ENCODE measurements around the gene GARRE1.
"Not testable (repeated sequence)": the region's sequence is repeated elsewhere in the genome, so short reads cannot be mapped to it uniquely, and the experiment has no call there.

The GARRE1 gene

GRCh38 chr19:34254046-34254697 is at the start of gene GARRE1:
Gene GARRE1 (plus strand): TSS chr19:34254554. CDS start chr19:34300474, 45,920 bp downstream.
- DNase-seq (ENCODE audit: low read depth in 2 of 2): peak; percentile 82 to 83

GRCh38 chr19:34205324-34205723 is 49.0 kb upstream of the GARRE1 start:
- not testable (repeated sequence) for DNase-seq (ENCODE audit: low read depth in 2 of 2)

DNA sequence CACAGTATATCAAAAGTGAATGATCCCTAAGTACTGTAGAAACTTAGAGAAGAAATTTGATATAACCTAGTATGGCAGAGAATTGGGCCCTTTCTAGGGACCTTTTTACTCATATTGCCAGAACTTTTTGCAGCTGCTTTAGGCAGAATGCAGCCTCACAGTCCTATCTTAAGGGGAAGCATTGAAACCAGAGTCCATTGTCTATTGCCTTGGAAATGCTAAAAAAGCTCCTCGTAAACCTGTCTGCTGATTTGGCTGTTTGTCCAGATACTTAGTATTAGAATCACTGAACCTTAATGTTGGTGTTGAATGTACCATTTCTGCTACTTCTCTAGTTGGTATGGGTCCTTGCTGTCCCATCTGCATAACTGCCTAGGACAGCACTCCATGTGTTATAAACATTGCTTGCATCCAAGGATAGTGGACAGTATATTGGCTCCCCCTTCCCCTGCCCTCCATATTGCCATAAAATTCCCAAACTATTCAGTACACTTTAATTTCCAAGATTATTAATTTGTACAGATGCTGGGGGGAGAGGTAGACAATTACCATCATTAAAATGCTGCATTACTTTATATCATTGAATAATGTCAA is 46.0 kb upstream of the GARRE1 start:
- DNase-seq (ENCODE audit: low read depth in 2 of 2): no peak

DNA sequence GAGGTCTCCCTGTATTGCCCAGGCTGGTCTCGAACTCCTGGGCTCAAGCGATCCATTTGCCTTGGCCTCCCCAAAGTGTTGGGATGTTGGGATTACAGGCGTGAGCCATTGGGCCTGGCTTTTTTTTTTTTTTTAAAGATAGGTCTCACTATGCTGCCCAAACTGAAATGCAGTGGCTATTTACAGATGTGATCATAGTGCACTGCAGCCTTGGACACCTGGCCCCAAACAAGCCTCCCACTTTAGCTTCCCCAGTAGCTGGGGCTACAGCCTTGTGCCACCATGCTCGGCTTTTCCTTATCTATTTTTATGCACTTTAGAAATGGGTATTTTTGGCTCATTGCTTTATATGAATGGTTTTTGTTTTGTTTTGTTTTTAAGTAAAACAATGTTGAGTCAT is 44.6 kb upstream of the GARRE1 start:
- DNase-seq (ENCODE audit: low read depth in 2 of 2): no peak

DNA sequence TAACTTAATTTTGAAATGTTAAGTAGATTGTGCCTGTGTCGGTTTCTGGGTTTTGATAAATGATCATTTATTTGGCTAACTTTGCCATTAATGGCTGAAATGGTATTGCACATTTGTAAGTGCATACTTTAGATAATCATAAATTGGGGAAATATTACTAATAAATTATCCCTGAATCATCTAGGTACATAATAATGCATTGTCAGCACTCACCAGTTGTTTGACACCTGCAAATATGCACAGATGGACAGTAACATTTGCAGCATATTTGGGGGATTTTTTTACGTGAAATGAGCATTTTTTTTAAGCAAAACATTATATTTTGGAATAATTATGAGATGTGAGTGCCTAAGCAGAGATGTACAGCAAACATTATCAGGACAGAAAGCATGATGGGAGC is 41.1 kb upstream of the GARRE1 start:
- DNase-seq (ENCODE audit: low read depth in 2 of 2): no peak

DNA sequence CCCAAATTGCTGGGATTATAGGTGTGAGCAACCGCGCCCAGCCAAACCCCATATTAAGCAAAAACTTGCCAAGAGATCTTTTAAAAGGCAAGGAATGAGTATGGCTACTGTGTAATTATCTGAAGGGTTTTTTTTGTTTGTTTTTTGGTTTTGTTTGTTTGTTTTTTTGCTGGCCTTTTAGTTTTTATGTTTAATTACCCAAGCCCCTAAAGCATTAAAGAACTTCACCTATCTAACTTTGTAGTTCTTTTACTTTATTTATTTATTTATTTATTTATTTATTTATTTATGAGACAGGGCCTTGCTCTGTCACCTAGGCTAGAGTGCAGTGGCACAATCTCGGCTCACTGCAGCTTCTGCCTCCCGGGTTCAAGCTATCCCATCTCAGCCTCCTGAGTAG is 40.3 kb upstream of the GARRE1 start:
- no peak for DNase-seq (ENCODE audit: low read depth in 2 of 2)

- no peak for DNase-seq (ENCODE audit: low read depth in 2 of 2)
Measured at GRCh38 chr19:34215006-34215665, 39.2 kb upstream of the GARRE1 start.

GRCh38 chr19:34215666-34216038 is 38.7 kb upstream of the GARRE1 start:
- DNase-seq (ENCODE audit: low read depth in 2 of 2): no peak

DNA sequence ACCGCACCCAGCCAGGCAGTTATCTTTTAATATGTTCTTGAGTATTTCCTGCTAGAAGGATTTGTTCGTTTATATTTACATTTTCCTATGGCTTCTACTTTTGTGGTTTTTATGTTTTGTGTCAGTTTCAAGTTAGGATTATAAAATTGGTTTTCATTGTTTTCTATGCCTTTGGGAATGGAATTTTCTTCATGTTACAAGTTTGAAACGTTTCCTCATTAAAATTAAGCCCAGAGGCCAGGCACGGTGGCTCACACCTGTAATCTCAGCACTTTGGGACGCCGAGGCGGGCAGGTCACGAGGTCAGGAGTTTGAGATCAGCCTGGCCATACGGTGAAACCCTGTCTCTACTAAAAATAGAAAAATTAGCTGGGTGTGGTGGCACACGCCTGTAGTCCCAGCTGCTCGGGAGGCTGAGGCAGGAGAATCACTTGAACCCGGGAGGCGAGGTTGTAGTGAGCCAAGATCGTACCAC is 37.6 kb upstream of the GARRE1 start:
- not testable (repeated sequence) for DNase-seq (ENCODE audit: low read depth in 2 of 2)

DNA sequence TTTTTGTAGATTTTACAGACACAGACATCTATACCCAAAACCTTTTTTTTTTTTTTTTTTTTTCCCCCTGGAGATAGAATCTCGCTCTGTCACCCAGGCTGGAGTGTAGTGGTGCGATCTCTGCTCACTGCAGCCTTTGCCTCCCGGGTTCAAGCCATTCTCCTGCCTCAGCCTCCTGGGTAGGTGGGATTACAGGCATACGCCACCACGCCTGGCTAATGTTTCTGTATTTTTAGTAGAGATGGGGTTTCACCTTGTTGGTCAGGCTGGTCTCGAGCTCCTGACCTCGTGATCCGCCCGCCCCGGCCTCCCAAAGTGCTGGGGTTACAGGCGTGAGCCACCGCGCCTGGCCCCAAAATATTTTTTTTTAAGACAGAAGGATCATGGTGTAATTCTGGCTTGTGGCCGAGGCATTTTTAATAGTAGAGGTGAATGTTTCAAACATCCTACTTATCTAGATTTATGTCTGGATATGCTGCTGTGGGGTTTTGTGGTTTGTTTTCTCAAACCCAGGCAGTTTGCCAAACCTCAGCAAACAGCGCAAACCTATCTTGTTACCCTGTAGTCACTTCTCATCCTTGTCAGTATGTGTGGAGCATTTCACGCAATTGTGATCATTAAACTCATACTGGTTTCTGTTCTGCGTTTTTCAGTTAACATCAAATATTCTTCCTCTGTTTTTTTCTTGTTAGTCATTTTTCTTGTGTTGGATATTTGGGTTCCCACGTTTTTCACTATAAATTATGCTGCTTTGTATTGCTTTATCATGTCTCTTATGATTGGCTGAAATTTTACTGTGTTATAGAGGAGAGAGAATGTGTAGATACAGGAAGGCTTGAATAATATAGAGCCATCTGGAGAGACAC is 36.2 kb upstream of the GARRE1 start:
- peak in 1 of 2 donors; percentile 43 for DNase-seq (ENCODE audit: low read depth in 2 of 2)

- DNase-seq (ENCODE audit: low read depth in 2 of 2): no peak
Measured at GRCh38 chr19:34218818-34219164, 35.6 kb upstream of the GARRE1 start.

GRCh38 chr19:34220472-34221063 is 33.8 kb upstream of the GARRE1 start:
- DNase-seq (ENCODE audit: low read depth in 2 of 2): peak; percentile 40 to 46

DNA sequence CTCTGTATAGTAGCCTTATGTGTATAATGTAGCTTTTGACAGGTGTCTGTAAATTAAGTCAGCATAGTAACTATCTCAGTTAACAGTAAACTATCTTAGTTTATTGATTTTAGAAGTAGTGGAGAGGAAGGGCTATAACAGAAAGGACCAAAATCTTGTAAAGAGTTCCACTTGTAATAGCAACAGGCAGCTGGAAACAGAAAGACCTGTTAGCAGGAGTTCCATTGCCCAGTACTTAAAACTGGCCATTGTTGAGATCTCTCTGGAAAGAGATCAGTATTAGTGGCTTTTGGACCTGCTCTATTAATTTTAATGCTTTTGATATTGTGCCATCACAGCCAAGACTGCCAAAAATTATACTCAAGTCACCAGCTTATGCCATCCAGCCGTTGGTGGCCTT is 32.0 kb upstream of the GARRE1 start:
- no peak for DNase-seq (ENCODE audit: low read depth in 2 of 2)

GRCh38 chr19:34224996-34225658 is 29.2 kb upstream of the GARRE1 start:
- no peak for DNase-seq (ENCODE audit: low read depth in 2 of 2)

DNA sequence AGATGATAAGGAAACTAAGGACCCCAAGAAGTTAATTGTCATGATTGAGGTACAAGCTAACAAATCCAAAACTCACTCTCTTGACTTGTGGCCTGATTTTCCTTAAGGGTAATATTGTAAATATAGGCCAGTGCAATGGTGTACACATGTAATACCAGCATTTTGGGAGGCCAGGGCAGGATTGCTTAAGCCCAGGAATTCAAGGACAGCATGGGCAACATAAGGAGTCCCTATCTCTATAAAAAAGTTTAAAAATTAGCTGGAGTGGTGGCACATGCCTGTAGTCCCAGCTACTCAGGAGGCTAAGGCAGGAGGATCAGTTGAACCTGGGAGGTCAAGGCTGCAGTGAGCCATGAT is 28.7 kb upstream of the GARRE1 start:
- DNase-seq (ENCODE audit: low read depth in 2 of 2): no peak

DNA sequence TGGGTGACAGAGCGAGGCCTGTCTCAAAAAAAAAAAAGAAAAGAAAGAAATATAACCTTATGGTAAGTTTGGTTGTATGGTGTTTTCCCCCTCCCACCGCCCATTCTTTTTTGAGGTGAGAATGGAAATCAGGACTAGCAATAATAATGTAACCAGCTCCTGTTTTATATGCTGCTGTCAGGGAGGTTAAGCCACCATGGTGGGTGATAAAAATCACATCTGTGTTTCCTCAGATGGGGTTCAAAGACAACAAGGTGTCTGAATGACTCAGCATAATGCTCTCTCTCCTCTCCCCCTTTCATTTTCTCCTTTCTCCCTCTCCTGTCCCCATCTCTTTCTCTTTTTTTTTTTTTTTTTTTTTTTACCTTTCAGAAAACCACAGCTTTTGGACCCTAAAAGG is 28.3 kb upstream of the GARRE1 start:
- no peak for DNase-seq (ENCODE audit: low read depth in 2 of 2)

GRCh38 chr19:34228347-34228746 is 26.0 kb upstream of the GARRE1 start:
- no peak for DNase-seq (ENCODE audit: low read depth in 2 of 2)

GRCh38 chr19:34228762-34229161 is 25.6 kb upstream of the GARRE1 start:
- no peak for DNase-seq (ENCODE audit: low read depth in 2 of 2)

GRCh38 chr19:34229721-34230120 is 24.6 kb upstream of the GARRE1 start:
- no peak for DNase-seq (ENCODE audit: low read depth in 2 of 2)

GRCh38 chr19:34230820-34231219 is 23.5 kb upstream of the GARRE1 start:
- DNase-seq (ENCODE audit: low read depth in 2 of 2): no peak

GRCh38 chr19:34231439-34231838 is 22.9 kb upstream of the GARRE1 start:
- no peak for DNase-seq (ENCODE audit: low read depth in 2 of 2)

All from stimulated activated CD8-positive, alpha-beta memory T cell treated with anti-CD3 and anti-CD28 coated beads, Interleukin-2, amount 100 ng/mL, for 48 hours (primary cell).